GM12878 (cell line): ENCODE results near the gene MRPL33.

Experiments used
- HCFC1 ChIP-seq: fragments of 150-350 bp; IDR thresholded peaks from 2 replicates; pipeline ENCODE4 v1.6.1; 2014; ENCODE audit warnings: low read length
- MYC ChIP-seq: IDR thresholded peaks from 2 replicates; pipeline ENCODE4 v1.6.1; 2011; ENCODE audit warnings: mild to moderate bottlenecking, low read length, moderate library complexity, inconsistent platforms; ENCODE audit not compliant: insufficient read depth, insufficient replicate concordance, insufficient read length, severe bottlenecking
- POLR2A ChIP-seq: IDR thresholded peaks from 2 replicates; pipeline ENCODE4 v1.6.1; 2011; ENCODE audit warnings: low read depth, mild to moderate bottlenecking, low read length
- POLR2AphosphoS5 ChIP-seq: IDR thresholded peaks from 2 replicates; pipeline ENCODE4 v1.6.1; 2011; ENCODE audit warnings: mild to moderate bottlenecking, low read length, inconsistent platforms
- SPI1 ChIP-seq: IDR thresholded peaks from 2 replicates; pipeline ENCODE4 v1.6.1; 2011; ENCODE audit warnings: low read depth, mild to moderate bottlenecking, low read length, moderate library complexity, borderline replicate concordance; ENCODE audit not compliant: insufficient read depth
- TAF1 ChIP-seq: IDR thresholded peaks from 2 replicates; pipeline ENCODE4 v1.6.1; 2011; ENCODE audit warnings: mild to moderate bottlenecking, low read depth, low read length, borderline replicate concordance
- TARDBP ChIP-seq: IDR thresholded peaks from 2 replicates; pipeline ENCODE4 v1.6.1; 2016; ENCODE audit warnings: borderline replicate concordance
- YBX1 ChIP-seq: fragments of 450-650 bp; IDR thresholded peaks from 2 replicates; pipeline ENCODE4 v1.6.1; 2016; ENCODE audit warnings: antibody characterized with exemption
- YY1 ChIP-seq: IDR thresholded peaks from 2 replicates; pipeline ENCODE4 v1.6.1; 2011; ENCODE audit warnings: low read depth, mild to moderate bottlenecking, low read length
- TF ChIP-seq, protein P1 (sequence below): fragments of 450-650 bp; IDR thresholded peaks from 2 replicates; pipeline ENCODE4 v1.6.1; 2017; ENCODE audit warnings: mild to moderate bottlenecking
- TF ChIP-seq, protein P2 (sequence below), 3 experiments: IDR thresholded peaks in 2 of 3; conservative IDR thresholded peaks in 1 of 3; 2 replicates each; pipeline ENCODE4 v1.5.1; 2011; ENCODE audit warnings: low read depth in 3 of 3, low read length in 3 of 3, mild to moderate bottlenecking in 3 of 3, control low read depth in 2 of 3, moderate library complexity in 2 of 3, inconsistent platforms in 1 of 3, mixed read lengths in 1 of 3; ENCODE audit not compliant: control insufficient read depth in 2 of 3, insufficient read depth in 1 of 3; ENCODE audit errors: extremely low read depth in 1 of 3
- TF ChIP-seq, protein P3 (sequence below): IDR thresholded peaks from 2 replicates; pipeline ENCODE4 v1.6.1; 2011; ENCODE audit warnings: low read depth, low read length, improper control_type of control experiment, borderline replicate concordance

DNA sequence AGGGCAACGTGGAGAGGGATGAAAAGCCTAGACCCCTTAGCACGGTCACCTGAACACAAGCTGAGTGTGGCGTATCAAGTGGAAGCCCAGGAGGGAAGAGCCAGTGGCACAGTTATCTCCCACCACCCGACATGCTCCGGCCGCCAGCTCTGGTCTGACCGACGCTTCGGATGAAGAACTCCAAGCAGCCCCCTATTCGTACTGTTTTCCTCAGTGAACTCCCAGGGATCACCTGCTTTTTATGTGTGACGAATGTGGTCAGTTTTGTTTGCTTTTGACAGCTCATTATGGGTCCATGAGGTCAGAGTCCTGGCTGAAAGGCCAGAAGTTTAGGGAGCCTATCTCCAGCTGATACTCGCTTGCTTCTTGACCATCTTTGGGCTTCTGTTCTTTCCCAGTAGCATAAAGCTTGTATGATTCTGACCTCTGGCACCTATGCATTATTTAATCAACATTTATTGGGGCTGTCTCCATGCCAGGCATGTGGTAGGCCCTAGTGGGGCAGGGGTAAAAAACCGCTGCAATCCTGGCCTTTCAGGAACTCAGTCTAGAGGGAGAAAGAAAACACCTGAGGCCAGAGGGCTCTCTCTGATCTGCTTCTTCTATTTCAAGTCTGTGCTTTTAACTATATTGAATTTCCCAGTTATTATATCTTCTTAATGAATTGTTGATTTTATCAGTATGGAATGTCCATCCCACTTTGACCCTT lies 33.0 kb upstream of the MRPL33 start:
- TF ChIP-seq POLR2AphosphoS5 (no peak), SPI1 (no peak), YBX1 (no peak), TAF1 (no peak), POLR2A (no peak), MYC (no peak), HCFC1 (no peak), TARDBP (no peak), YY1 (no peak)
- TF ChIP-seq, protein P1, sequence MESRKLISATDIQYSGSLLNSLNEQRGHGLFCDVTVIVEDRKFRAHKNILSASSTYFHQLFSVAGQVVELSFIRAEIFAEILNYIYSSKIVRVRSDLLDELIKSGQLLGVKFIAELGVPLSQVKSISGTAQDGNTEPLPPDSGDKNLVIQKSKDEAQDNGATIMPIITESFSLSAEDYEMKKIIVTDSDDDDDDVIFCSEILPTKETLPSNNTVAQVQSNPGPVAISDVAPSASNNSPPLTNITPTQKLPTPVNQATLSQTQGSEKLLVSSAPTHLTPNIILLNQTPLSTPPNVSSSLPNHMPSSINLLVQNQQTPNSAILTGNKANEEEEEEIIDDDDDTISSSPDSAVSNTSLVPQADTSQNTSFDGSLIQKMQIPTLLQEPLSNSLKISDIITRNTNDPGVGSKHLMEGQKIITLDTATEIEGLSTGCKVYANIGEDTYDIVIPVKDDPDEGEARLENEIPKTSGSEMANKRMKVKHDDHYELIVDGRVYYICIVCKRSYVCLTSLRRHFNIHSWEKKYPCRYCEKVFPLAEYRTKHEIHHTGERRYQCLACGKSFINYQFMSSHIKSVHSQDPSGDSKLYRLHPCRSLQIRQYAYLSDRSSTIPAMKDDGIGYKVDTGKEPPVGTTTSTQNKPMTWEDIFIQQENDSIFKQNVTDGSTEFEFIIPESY: no peak
- TF ChIP-seq, protein P2, sequence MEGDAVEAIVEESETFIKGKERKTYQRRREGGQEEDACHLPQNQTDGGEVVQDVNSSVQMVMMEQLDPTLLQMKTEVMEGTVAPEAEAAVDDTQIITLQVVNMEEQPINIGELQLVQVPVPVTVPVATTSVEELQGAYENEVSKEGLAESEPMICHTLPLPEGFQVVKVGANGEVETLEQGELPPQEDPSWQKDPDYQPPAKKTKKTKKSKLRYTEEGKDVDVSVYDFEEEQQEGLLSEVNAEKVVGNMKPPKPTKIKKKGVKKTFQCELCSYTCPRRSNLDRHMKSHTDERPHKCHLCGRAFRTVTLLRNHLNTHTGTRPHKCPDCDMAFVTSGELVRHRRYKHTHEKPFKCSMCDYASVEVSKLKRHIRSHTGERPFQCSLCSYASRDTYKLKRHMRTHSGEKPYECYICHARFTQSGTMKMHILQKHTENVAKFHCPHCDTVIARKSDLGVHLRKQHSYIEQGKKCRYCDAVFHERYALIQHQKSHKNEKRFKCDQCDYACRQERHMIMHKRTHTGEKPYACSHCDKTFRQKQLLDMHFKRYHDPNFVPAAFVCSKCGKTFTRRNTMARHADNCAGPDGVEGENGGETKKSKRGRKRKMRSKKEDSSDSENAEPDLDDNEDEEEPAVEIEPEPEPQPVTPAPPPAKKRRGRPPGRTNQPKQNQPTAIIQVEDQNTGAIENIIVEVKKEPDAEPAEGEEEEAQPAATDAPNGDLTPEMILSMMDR (IDR thresholded peaks at IDR 0.05 in 2 of 3, conservative IDR thresholded peaks at IDR 0.05 in 1 of 3; ENCODE audit: control insufficient read depth in 2 of 3, extremely low read depth in 1 of 3, insufficient read depth in 1 of 3, low read depth in 3 of 3, low read length in 3 of 3): no peak
- TF ChIP-seq, protein P3, sequence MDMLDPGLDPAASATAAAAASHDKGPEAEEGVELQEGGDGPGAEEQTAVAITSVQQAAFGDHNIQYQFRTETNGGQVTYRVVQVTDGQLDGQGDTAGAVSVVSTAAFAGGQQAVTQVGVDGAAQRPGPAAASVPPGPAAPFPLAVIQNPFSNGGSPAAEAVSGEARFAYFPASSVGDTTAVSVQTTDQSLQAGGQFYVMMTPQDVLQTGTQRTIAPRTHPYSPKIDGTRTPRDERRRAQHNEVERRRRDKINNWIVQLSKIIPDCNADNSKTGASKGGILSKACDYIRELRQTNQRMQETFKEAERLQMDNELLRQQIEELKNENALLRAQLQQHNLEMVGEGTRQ: no peak
